ENCODE results near the gene ATAD3A.
"Not testable (repeated sequence)": the region's sequence is repeated elsewhere in the genome, so short reads cannot be mapped to it uniquely, and the experiment has no call there.

- TF ChIP-seq GLIS3 (CRISPR knock-in tag; IDR thresholded peaks at IDR 0.05); PATZ1 (CRISPR knock-in tag; IDR thresholded peaks at IDR 0.05; ENCODE audit: borderline replicate concordance); RARB (CRISPR knock-in tag; IDR thresholded peaks at IDR 0.05); TCF4 (CRISPR knock-in tag; IDR thresholded peaks at IDR 0.05; ENCODE audit: borderline replicate concordance); ZNF70 (CRISPR knock-in tag; IDR thresholded peaks at IDR 0.05); ZFP3 (CRISPR knock-in tag; IDR thresholded peaks at IDR 0.05): not testable (repeated sequence)
These were observed 7.1 kb upstream of the ATAD3A start for GRCh38 chr1:1504777-1505365.
